Effector CD4-positive, alpha-beta T cell (primary cell): ENCODE results near the gene MARK3.

Source experiments
- DNase-seq: peaks from one replicate; pipeline ENCODE4 v3.0.0-alpha.2; 2020

Gene MARK3

GRCh38 chr14:103528587-103529382, 143.6 kb downstream of the MARK3 start, which contains the start of gene TRMT61A:
Gene TRMT61A, plus strand, starts transcription at chr14:103529196. Its CDS starts 783 bp downstream, at chr14:103529979.
- peak; percentile 72 for DNase-seq

GRCh38 chr14:103529383-103530365, 144.5 kb downstream of the MARK3 start:
- DNase-seq: no peak

- DNase-seq: no peak
These were observed 145.2 kb downstream of the MARK3 start for GRCh38 chr14:103530390-103530789.

- DNase-seq: no peak
These were observed 145.6 kb downstream of the MARK3 start for GRCh38 chr14:103530831-103531230.

GRCh38 chr14:103531421-103532215, 146.4 kb downstream of the MARK3 start:
- DNase-seq: no peak

- DNase-seq: no peak
These were observed 147.3 kb downstream of the MARK3 start for GRCh38 chr14:103532216-103533136.

- no peak for DNase-seq
These were observed 148.2 kb downstream of the MARK3 start for GRCh38 chr14:103533137-103533998.

- DNase-seq: no peak
These were observed 148.9 kb downstream of the MARK3 start for GRCh38 chr14:103533999-103534575.

- no peak for DNase-seq
These were observed 149.4 kb downstream of the MARK3 start for GRCh38 chr14:103534576-103535061.

GRCh38 chr14:103535081-103535890, 150.1 kb downstream of the MARK3 start:
- no peak for DNase-seq

- no peak for DNase-seq
These were observed 150.8 kb downstream of the MARK3 start for GRCh38 chr14:103535891-103536565.

- no peak for DNase-seq
These were observed 151.5 kb downstream of the MARK3 start for GRCh38 chr14:103536693-103537092.

- DNase-seq: no peak
These were observed 152.2 kb downstream of the MARK3 start for GRCh38 chr14:103537175-103537990.

GRCh38 chr14:103538291-103539055, 153.3 kb downstream of the MARK3 start:
- DNase-seq: no peak

GRCh38 chr14:103539056-103539825, 154.0 kb downstream of the MARK3 start:
- no peak for DNase-seq
